SJSA1 (cell line): ENCODE results near the gene PALLD. TPM values are rescaled to one million over a fixed set of nuclear protein-coding genes. Genes with fewer than 3 reads are reported as not detected.
"Not testable (repeated sequence)": the region's sequence is repeated elsewhere in the genome, so short reads cannot be mapped to it uniquely, and the experiment has no call there.

Experiments
- DNase-seq, 2 experiments: peaks; one replicate each; pipeline ENCODE4 v3.0.0-alpha.2; 2015 to 2020; ENCODE audit warnings: low spot score in 2 of 2, low read depth in 1 of 2
- H3K27ac ChIP-seq: fragments of 250-450 bp; sonication (Bioruptor Pico); 2 replicates; pipeline ENCODE4 v1.5.1; 2020; ENCODE audit warnings: mild to moderate bottlenecking, moderate library complexity
- H3K27me3 ChIP-seq: fragments of 250-450 bp; sonication (Bioruptor Pico); replicated peaks from 2 replicates; pipeline ENCODE4 v1.5.1; 2020; ENCODE audit warnings: mild to moderate bottlenecking, moderate library complexity
- H3K36me3 ChIP-seq: fragments of 250-450 bp; sonication (Bioruptor Pico); 2 replicates; pipeline ENCODE4 v1.5.1; 2020; ENCODE audit warnings: mild to moderate bottlenecking
- H3K4me1 ChIP-seq: fragments of 250-450 bp; sonication (Bioruptor Pico); replicated peaks from 2 replicates; pipeline ENCODE4 v1.6.1; 2021; ENCODE audit warnings: mild to moderate bottlenecking
- H3K4me3 ChIP-seq: fragments of 250-450 bp; sonication (Bioruptor Pico); 2 replicates; pipeline ENCODE4 v1.5.1; 2020; ENCODE audit warnings: mild to moderate bottlenecking
- H3K9me3 ChIP-seq: fragments of 250-450 bp; sonication (Bioruptor Pico); replicated peaks from 2 replicates; pipeline ENCODE4 v1.5.1; 2020; ENCODE audit warnings: mild to moderate bottlenecking
- total RNA-seq: library from RNA; depleted of rRNA; stranded (reverse); fragments of >200 nt; shearing (Covaris generic); gene quantifications from 2 replicates; pipeline ENCODE4 v1.2.3, GENCODE V29; 2014

The PALLD gene
- total RNA-seq, 1 experiment from 2014 or later = 118 TPM

DNA sequence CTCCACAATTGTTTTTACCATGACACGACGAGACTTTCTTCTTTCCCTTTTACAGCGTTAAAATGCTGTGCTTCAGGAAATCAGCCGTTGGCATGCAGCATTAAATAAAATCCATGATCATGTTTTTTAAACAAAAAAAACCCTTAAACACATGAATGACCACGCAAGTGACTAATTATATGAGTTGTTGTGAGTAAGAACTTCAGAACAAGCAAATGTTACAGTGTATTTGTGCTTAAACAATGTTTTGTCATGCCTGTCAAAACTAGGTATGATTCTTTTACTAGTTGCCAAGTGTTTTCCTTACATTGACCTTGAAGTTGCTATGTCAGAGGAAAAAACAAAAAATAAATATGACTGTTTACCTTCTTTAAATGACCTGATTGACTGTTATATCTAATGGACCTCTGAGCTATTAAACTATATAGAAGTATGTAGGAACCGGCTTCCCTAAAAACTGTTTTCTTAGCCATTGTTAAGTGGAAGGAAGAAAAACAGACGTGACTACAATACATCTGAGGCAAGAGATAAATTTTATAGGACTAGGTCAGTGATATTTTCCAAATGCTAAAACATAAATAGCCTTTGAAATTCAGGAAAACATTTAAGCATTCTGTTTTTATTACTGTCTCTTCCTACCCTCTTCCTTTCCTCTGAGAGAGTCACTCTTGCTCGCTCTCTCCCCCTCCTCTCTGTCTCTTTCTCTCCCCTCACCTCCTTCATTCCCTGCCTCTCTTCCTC lies 197.1 kb downstream of the PALLD start:
- Histone ChIP-seq H3K27ac (peak overlapping the region; percentile 18), H3K27me3 (no peaks in the 10 kb centered on the region), H3K4me3 (no peak overlapping the region), H3K9me3 (no peaks in the 10 kb centered on the region), H3K36me3 (peaks cover 23% of the 10 kb centered on the region), H3K4me1 (peaks cover 21% of the 10 kb centered on the region)
- peak in 1 of 2 experiments; percentile 33 for DNase-seq

DNA sequence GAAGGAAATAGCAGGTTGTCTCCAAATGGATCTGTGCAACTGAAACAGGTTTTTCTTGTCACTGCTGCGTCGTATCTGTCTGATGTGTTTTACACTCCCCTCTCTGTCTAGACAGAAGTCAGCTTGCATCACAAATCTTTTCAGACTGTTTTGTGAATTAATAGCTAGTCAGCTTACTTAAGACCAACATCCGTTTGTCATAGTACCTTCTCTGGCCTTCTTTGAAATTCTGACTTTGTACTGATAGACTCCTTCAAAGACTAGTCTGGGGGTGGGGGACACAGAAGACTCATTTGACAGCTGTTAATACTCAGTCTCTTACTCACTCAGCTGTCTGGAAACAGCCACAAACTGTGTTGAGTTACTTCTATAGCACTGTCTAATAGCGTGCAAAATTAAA lies 197.8 kb downstream of the PALLD start:
- peaks cover 26% of the 10 kb centered on the region for H3K36me3 ChIP-seq
- H3K27ac ChIP-seq = peak overlapping the region; percentile 18
- H3K9me3 ChIP-seq = no peaks in the 10 kb centered on the region
- H3K4me3 ChIP-seq = no peak overlapping the region
- DNase-seq = peak in 1 of 2 experiments; percentile 37
- peaks cover 21% of the 10 kb centered on the region for H3K4me1 ChIP-seq
- no peaks in the 10 kb centered on the region for H3K27me3 ChIP-seq

DNA sequence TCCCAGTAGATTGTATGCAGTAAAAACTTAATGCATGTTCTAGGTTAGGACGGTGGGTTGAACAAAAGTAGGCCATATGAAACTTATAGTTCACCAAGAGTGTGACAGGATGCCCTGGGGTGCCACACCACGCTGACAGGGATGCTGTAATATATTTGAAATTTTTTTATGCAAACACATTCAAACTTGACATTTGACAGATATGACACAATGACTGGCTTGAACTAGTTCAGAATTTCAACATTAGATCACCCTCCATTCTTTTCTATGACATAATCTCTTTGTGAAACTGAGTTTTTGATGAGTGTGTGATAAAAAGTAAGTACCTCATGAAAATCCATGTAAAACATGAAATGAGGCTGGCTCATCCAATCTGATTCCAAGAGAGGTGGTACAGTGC lies 198.4 kb downstream of the PALLD start:
- no peak for DNase-seq
- H3K27ac ChIP-seq = no peak overlapping the region
- H3K4me1 ChIP-seq = peaks cover 21% of the 10 kb centered on the region
- H3K36me3 ChIP-seq = peaks cover 20% of the 10 kb centered on the region
- H3K4me3 ChIP-seq = no peak overlapping the region
- H3K27me3 ChIP-seq = no peaks in the 10 kb centered on the region
- no peaks in the 10 kb centered on the region for H3K9me3 ChIP-seq

DNA sequence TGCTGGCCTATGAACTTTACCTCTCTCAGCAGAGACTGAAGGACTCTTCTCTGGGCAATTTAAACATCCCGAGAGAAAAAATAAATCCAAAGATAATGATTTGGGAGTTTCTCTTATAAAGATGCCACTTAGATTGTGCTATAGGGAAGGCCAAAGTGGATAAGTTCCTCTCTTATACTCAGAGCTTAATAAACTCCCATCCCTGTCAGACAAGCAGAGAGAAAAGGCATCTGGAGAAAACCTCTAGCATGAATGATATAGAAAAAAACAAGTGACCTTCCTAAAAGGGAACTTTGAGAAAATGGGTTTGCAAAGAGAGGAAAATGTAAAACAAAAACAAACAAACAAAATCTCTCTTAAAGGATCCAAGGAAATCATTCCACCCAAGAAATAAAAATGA lies 199.4 kb downstream of the PALLD start:
- Histone ChIP-seq H3K36me3 (peaks cover 17% of the 10 kb centered on the region), H3K4me1 (peaks cover 21% of the 10 kb centered on the region), H3K9me3 (no peaks in the 10 kb centered on the region), H3K27me3 (no peaks in the 10 kb centered on the region), H3K27ac (no peak overlapping the region), H3K4me3 (no peak overlapping the region)
- no peak for DNase-seq

DNA sequence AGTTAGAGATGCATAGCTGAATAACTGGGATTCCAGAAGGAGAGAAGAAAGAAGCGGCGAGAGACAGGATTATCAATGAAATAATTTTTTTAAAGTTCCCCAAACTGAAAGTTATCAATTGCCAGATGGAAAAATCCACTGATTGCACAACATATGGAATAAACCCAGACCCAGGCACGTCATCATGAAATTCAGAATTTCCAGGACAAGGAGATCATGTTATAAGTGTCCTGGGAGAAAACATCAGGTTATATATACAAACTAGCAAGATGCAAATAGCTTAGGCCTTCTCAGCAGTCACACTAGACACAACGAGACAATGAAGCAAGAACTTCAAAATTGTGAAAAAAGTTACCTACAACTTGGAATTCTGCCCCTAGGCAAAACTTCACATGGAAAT lies 200.0 kb downstream of the PALLD start:
- no peak overlapping the region for H3K4me3 ChIP-seq
- no peak for DNase-seq
- H3K4me1 ChIP-seq = peaks cover 21% of the 10 kb centered on the region
- H3K36me3 ChIP-seq = peaks cover 21% of the 10 kb centered on the region
- H3K9me3 ChIP-seq = no peaks in the 10 kb centered on the region
- H3K27ac ChIP-seq = no peak overlapping the region
- no peaks in the 10 kb centered on the region for H3K27me3 ChIP-seq

DNA sequence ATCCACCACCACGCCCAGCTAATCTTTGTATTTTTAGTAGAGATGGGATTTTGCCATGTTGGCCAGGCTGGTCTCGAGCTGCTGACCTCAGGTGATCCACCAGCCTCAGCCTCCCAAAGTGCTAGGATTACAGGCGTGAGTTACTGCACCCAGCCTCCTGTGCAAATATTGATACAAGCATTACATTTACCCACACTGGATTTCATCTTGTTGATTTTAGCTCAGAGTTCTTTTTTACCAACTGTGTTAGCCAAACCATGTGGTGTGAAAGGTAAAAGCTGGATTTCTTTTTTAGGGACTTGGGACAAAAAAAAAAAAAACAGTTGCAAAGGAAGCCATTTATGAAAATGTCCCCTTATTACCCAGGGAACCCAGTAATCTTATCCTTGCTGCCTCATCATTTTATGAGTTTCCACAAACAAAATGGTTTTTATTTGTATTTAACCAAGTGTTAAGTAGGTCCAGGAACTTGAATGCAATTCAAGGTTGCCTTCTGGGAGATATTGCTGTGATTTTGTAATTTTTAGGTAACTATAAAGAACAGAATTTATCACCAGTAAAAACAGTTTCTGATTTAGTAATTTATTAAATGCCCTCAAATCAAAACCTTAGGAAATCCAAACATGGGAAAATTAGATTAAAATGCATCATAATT lies 202.5 kb downstream of the PALLD start:
- peaks cover 21% of the 10 kb centered on the region for H3K36me3 ChIP-seq
- no peak for DNase-seq
- H3K4me3 ChIP-seq = no peak overlapping the region

DNA sequence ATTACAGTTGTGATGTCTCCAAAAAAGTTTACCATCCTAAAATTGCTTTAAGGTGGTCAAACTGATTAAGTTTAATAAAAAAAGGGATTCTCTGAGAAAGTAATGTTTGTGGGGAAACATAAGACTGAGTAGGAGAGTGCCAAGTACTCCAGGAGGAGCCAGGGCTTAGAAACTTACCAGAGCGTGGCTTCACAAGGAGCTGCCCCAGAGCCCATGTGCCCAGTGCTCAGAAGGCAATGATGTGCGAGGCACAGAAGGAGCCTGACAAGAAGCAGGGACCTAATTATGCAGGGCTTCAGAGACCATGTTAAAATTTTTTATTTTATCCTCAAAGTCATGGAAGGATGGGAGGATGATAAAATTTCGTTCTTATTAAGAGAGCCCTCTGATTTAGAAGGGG lies 204.2 kb downstream of the PALLD start:
- Histone ChIP-seq H3K27me3 (no peaks in the 10 kb centered on the region), H3K4me3 (no peak overlapping the region), H3K27ac (no peak overlapping the region), H3K4me1 (no peaks in the 10 kb centered on the region), H3K36me3 (peaks cover 21% of the 10 kb centered on the region), H3K9me3 (no peaks in the 10 kb centered on the region)
- no peak for DNase-seq

More for the DNA sequence above, 202.5 kb downstream of the PALLD start:
- Histone ChIP-seq H3K27me3 (no peaks in the 10 kb centered on the region), H3K9me3 (no peaks in the 10 kb centered on the region), H3K27ac (no peak overlapping the region), H3K4me1 (peaks cover 8% of the 10 kb centered on the region)

DNA sequence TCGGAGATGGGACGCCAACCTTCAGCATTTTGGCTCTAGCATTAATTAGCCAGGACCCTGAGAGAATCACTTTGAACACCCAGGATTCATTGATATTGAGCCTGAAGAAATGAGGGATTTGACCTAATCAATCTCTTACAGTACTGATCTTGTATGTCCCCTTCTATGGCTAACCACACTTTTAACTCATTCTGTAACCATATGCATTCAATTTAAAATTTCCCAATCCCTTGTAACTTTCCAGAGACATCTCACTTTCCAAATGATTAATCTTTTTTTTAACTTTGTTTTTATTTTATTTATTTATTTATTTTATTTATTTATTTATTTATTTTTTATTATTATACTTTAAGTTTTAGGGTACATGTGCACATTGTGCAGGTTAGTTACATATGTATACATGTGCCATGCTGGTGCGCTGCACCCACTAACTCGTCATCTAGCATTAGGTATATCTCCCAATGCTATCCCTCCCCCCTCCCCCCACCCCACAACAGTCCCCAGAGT lies 205.8 kb downstream of the PALLD start:
- not testable (repeated sequence) for H3K9me3 ChIP-seq, H3K4me1 ChIP-seq, H3K4me3 ChIP-seq, DNase-seq, H3K27me3 ChIP-seq, H3K27ac ChIP-seq
- H3K36me3 ChIP-seq = peaks cover 18% of the 10 kb centered on the region; the same call in 1 of the 2 replicates

DNA sequence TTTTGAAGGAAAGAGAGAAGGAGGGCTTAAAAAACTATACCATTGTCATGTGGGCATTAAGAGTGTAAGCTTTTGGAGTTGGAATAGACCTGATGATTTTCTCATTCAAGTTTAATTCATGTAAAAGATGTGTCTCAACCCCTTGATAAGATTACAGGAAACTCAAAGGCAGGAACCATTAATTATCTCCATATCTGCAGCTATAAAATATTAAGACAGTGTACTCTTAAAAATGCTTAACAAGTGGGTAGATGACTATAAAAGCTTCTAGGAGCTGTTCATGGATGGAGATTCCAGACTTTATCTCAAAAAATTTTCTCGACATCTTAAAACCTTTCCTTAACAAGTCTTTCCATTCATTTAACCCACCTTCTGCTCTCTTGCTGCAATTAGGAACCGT lies 208.3 kb downstream of the PALLD start:
- no peak overlapping the region for H3K27ac ChIP-seq
- H3K9me3 ChIP-seq = no peaks in the 10 kb centered on the region
- H3K4me1 ChIP-seq = peaks cover 9% of the 10 kb centered on the region
- DNase-seq = no peak
- peaks cover 23% of the 10 kb centered on the region for H3K36me3 ChIP-seq
- H3K27me3 ChIP-seq = no peaks in the 10 kb centered on the region
- H3K4me3 ChIP-seq = no peak overlapping the region

DNA sequence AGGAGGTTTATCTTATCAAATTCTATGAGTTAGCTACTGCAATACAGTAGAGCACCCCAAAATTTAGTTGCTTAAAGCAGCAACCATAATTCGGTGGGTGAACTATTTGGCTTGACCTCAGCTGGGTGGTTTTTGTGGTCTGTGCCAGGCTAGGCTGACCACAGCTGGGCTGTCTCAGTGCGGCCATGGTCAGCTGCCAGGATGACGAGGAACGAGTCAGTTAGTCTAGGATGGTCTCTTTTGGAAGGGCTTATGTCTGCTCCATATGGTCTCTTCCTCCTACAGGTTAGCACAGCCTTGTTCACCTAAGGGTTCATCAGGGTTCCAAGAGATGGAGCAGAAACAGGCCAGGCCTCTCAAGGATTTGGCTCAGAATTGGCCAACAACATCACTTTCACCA lies 210.4 kb downstream of the PALLD start:
- Histone ChIP-seq H3K4me3 (no peak overlapping the region), H3K4me1 (peaks cover 13% of the 10 kb centered on the region), H3K36me3 (peaks cover 29% of the 10 kb centered on the region), H3K27ac (no peak overlapping the region), H3K27me3 (no peaks in the 10 kb centered on the region), H3K9me3 (no peaks in the 10 kb centered on the region)
- DNase-seq = no peak

DNA sequence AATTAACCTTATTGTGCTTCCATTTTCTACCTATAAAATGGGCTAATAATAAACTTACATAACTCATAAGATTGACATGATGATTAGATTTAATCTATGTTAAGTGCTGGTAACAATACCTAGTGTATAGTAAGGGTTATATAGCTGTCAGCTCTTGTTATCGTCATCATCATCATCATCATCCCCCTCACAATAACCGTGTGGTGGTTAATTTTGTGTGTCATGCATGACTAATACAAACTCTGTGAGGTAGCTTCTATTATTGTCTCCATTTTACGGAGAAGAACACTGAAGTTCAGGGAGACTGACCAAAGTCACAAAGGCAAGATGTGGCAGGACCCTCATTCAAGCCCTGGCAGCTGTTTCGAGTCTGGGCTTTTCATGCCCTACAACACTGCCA lies 211.3 kb downstream of the PALLD start:
- DNase-seq = no peak
- H3K4me3 ChIP-seq = no peak overlapping the region
- peaks cover 13% of the 10 kb centered on the region for H3K4me1 ChIP-seq
- H3K9me3 ChIP-seq = no peaks in the 10 kb centered on the region
- H3K27me3 ChIP-seq = no peaks in the 10 kb centered on the region
- peaks cover 35% of the 10 kb centered on the region for H3K36me3 ChIP-seq
- H3K27ac ChIP-seq = no peak overlapping the region

DNA sequence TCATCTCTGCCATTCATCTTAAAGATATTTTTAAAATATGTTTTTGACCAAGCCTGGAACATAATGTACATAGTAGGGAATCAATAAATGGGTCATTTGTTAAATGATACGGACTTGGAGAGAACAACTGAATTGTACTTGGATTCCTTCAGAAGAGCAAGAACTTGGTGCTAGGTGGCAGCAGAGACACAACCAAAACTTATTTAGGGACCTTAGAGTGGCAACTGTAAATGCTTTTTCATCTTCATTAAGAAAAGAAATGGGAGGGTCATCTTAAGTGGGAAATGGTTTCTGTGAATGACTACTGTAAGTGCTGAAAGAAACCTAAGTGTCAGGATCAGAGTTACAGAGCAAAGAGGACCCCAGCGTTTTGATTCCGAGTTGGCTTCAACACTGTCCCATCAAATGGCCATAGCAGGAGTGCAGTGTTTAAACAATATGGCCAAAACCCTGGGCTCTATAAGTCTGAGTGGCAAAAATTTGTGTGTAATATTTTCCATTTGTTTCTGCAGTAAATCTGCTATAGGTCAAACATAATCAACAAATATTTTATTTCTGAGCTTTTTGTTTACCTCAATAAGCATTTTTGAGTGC lies 213.6 kb downstream of the PALLD start:
- peaks cover 50% of the 10 kb centered on the region for H3K36me3 ChIP-seq
- H3K9me3 ChIP-seq = no peaks in the 10 kb centered on the region
- peaks cover 13% of the 10 kb centered on the region for H3K4me1 ChIP-seq
- no peak overlapping the region for H3K27ac ChIP-seq
- no peaks in the 10 kb centered on the region for H3K27me3 ChIP-seq
- peak in 1 of 2 experiments; percentile 49 for DNase-seq
- no peak overlapping the region for H3K4me3 ChIP-seq

DNA sequence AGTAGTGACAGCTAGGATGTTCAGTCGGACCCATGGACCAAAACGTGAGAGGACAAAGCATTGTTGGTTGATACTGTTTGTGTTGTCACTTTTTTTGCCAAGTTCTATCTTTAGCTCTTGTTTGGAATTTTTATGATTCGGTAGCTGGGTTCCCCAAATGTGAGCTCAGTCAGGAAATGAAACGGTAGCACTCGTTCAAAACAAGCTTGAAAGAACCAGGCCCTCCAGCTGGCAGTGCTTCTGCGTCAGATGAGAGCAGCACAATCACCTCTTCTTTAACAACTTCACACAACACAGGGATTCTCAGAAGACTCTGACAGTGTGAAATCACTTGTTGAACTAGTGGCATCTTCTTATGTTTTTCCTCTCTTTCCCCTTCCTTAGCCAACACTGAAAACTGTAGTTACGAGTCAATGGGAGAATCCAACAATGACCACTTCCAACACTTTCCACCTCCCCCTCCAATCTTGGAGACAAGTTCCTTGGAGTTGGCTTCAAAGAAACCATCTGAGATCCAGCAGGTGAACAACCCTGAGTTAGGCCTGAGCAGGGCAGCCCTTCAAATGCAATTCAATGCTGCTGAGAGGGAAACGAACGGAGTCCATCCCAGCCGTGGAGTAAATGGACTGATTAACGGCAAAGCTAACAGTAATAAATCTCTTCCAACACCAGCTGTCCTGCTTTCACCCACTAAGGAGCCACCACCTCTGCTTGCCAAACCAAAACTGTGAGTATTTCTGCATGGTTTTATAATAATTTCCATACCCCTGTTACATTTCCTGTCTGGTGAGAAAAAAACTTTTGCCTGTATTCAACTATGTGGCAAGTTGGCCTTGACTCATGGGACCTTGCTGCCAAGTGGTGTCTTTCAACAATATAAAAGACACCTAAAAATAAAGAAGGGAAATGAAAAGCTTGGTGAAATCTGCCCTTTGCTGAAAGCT lies 214.6 kb downstream of the PALLD start:
- Histone ChIP-seq H3K4me1 (peaks cover 13% of the 10 kb centered on the region), H3K27ac (no peak overlapping the region), H3K27me3 (no peaks in the 10 kb centered on the region), H3K4me3 (no peak overlapping the region), H3K36me3 (peaks cover 51% of the 10 kb centered on the region), H3K9me3 (no peaks in the 10 kb centered on the region)
- DNase-seq = no peak
